Measurements from ENCODE around the gene YBX3. TPM values are rescaled to one million over a fixed set of nuclear protein-coding genes. Genes with fewer than 3 reads are reported as not detected.

YBX3 gene
- polyA plus RNA-seq, 2 of the 4 experiments (the other 2 are of a cell fraction), result 140 to 150 TPM

DNA sequence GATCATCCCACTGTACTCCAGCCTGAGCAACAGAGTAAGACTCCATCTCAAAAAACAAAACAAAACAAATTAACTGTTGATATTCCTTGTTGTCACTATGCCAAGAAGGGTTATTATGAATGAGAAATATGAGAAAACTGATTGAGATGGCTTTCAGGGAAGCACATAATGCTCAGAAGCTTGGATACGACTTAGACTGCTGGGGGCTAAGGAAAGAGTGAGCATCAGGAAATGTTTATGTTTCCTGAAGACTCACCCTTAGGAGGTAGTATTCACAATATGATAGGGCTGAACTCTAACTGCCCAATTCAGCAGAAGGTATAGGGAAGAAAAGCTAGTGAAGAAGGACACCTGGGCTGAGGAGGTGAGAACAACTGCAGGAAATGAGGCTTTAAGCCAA lies 55.5 kb downstream of the YBX3 start:
- WGBS (ENCODE audit: missing lambda C conversion rate), result 40% methylated on average over 1 of the region's 1 CpG
- Histone ChIP-seq H3K4me1 (no peaks in the 10 kb centered on the region), H3K4me3 (no peak overlapping the region), H3K4me2 (no peak overlapping the region), H3K27ac (no peak overlapping the region), H3K9me3 (no peaks in the 10 kb centered on the region)
- ChIA-PET CTCF (interaction anchor here (0.6 to 2.0 kb wide), 4 partner anchors 431 to 919 kb away, joined by 3 to 5 read pairs (median 4); no protein-coding TSS in a partner anchor), POLR2A (no interaction called here)
- FAIRE-seq (no peak), DNase-seq (ENCODE audit: low read depth in 1 of 2, low spot score in 1 of 2) (no peak), ATAC-seq (no peak)
- TF ChIP-seq, protein P1, sequence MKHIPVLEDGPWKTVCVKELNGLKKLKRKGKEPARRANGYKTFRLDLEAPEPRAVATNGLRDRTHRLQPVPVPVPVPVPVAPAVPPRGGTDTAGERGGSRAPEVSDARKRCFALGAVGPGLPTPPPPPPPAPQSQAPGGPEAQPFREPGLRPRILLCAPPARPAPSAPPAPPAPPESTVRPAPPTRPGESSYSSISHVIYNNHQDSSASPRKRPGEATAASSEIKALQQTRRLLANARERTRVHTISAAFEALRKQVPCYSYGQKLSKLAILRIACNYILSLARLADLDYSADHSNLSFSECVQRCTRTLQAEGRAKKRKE (CRISPR knock-in tag; IDR thresholded peaks at IDR 0.05; ENCODE audit: low read depth), result no peak
- TF ChIP-seq ZSCAN20 (CRISPR knock-in tag; IDR thresholded peaks at IDR 0.05), result no peak
- TF ChIP-seq, protein P2, sequence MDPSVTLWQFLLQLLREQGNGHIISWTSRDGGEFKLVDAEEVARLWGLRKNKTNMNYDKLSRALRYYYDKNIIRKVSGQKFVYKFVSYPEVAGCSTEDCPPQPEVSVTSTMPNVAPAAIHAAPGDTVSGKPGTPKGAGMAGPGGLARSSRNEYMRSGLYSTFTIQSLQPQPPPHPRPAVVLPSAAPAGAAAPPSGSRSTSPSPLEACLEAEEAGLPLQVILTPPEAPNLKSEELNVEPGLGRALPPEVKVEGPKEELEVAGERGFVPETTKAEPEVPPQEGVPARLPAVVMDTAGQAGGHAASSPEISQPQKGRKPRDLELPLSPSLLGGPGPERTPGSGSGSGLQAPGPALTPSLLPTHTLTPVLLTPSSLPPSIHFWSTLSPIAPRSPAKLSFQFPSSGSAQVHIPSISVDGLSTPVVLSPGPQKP (IDR thresholded peaks at IDR 0.05; ENCODE audit: low read depth, low read length), result no peak
- TF ChIP-seq MYC (IDR thresholded peaks at IDR 0.05; ENCODE audit: borderline replicate concordance, low read length), result no peak
- TF ChIP-seq RCOR1 (IDR thresholded peaks at IDR 0.05; ENCODE audit: low read depth, low read length), result no peak
- TF ChIP-seq BHLHE40 (IDR thresholded peaks at IDR 0.05; ENCODE audit: low read depth, low read length), result no peak
- no peak for TF ChIP-seq RNF2 (IDR thresholded peaks at IDR 0.05; ENCODE audit: borderline replicate concordance, low read depth)
- TF ChIP-seq CEBPB (IDR thresholded peaks at IDR 0.05), result no peak
- TF ChIP-seq, protein P3, sequence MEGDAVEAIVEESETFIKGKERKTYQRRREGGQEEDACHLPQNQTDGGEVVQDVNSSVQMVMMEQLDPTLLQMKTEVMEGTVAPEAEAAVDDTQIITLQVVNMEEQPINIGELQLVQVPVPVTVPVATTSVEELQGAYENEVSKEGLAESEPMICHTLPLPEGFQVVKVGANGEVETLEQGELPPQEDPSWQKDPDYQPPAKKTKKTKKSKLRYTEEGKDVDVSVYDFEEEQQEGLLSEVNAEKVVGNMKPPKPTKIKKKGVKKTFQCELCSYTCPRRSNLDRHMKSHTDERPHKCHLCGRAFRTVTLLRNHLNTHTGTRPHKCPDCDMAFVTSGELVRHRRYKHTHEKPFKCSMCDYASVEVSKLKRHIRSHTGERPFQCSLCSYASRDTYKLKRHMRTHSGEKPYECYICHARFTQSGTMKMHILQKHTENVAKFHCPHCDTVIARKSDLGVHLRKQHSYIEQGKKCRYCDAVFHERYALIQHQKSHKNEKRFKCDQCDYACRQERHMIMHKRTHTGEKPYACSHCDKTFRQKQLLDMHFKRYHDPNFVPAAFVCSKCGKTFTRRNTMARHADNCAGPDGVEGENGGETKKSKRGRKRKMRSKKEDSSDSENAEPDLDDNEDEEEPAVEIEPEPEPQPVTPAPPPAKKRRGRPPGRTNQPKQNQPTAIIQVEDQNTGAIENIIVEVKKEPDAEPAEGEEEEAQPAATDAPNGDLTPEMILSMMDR (IDR thresholded peaks at IDR 0.05), result no peak
- no peak for TF ChIP-seq EHMT2 (IDR thresholded peaks at IDR 0.05; ENCODE audit: low read depth)
- TF ChIP-seq KDM5A (IDR thresholded peaks at IDR 0.05), result no peak
- TF ChIP-seq EHF (CRISPR knock-in tag; IDR thresholded peaks at IDR 0.05), result no peak
- TF ChIP-seq, protein P4, sequence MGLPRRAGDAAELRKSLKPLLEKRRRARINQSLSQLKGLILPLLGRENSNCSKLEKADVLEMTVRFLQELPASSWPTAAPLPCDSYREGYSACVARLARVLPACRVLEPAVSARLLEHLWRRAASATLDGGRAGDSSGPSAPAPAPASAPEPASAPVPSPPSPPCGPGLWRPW (IDR thresholded peaks at IDR 0.05), result no peak
- no peak for TF ChIP-seq SMC3 (IDR thresholded peaks at IDR 0.05)
- no peak for TF ChIP-seq NR3C1 (IDR thresholded peaks at IDR 0.05)
- TF ChIP-seq, protein P5, sequence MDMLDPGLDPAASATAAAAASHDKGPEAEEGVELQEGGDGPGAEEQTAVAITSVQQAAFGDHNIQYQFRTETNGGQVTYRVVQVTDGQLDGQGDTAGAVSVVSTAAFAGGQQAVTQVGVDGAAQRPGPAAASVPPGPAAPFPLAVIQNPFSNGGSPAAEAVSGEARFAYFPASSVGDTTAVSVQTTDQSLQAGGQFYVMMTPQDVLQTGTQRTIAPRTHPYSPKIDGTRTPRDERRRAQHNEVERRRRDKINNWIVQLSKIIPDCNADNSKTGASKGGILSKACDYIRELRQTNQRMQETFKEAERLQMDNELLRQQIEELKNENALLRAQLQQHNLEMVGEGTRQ (IDR thresholded peaks at IDR 0.05), result no peak
- TF ChIP-seq FOSB (CRISPR knock-in tag; IDR thresholded peaks at IDR 0.05), result no peak
- TF ChIP-seq NPAS2 (CRISPR knock-in tag; IDR thresholded peaks at IDR 0.05; ENCODE audit: borderline replicate concordance), result no peak

DNA sequence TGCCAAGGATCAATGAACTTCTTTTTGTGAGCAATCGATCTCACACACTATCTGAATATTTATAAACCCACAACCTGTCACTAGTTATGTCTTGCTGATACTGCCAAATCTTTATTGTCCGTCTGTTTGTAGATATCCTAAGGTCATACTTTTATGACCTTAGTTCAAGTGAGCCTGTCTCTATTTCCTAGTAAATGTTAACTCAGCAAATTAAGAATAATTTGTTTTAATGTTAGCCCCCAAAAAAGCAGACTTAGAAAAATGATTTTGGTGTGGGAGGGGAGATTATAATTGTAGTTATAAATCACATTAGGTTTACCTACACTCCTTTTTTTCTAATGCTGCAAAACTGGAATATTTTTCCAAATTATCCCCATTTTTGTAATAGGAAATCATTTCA lies 58.6 kb downstream of the YBX3 start:
- Histone ChIP-seq H3K4me1 (peaks cover 9% of the 10 kb centered on the region; the same call in 1 of the 3 replicates), H3K27ac (no peak overlapping the region), H3K4me3 (no peak overlapping the region), H3K9me3 (no peaks in the 10 kb centered on the region), H3K4me2 (no peak overlapping the region)
- ChIA-PET CTCF (no interaction called here), POLR2A (no interaction called here)
- no peak for ATAC-seq
- no peak for FAIRE-seq
- TF ChIP-seq POLR2A (IDR thresholded peaks at IDR 0.05; ENCODE audit: low read length), result no peak
- TF ChIP-seq MAFK (IDR thresholded peaks at IDR 0.05; ENCODE audit: partially characterized antibody), result peak; percentile 81
- 41% methylated on average over 2 of the region's 2 CpGs for WGBS (ENCODE audit: missing lambda C conversion rate)
- no peak for DNase-seq (ENCODE audit: low read depth in 1 of 2, low spot score in 1 of 2)

DNA sequence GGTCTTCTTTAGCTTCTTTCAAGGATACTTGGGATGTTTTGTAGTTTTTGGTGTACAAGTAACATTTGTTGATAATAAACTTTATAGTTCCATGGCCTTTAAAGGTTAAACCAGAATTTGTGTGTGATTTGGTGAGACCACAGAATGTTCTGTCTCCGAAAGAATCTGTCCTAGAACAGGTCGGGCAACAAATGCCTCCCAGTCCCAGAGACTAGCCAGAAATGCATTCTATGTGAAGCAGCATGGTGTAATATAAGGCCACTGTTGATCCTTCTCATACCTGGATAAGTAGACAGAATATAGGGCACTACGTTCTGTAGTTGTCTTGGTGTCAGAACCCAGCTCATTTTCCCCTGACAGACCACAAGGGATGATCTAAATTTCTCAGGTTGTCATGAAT lies 59.3 kb downstream of the YBX3 start:
- Histone ChIP-seq H3K27ac (no peak overlapping the region), H3K4me3 (no peak overlapping the region), H3K4me1 (peaks cover 9% of the 10 kb centered on the region; the same call in 1 of the 3 replicates), H3K9me3 (no peaks in the 10 kb centered on the region), H3K4me2 (no peak overlapping the region)
- WGBS (ENCODE audit: missing lambda C conversion rate), result 49% methylated on average over 3 of the region's 3 CpGs
- DNase-seq (ENCODE audit: low read depth in 1 of 2, low spot score in 1 of 2) (no peak), FAIRE-seq (no peak), ATAC-seq (no peak)
- TF ChIP-seq ZC3H11A (IDR thresholded peaks at IDR 0.05) (no peak), TP53 (CRISPR knock-in tag; IDR thresholded peaks at IDR 0.05) (no peak), FOSB (CRISPR knock-in tag; IDR thresholded peaks at IDR 0.05) (no peak), TFCP2L1 (CRISPR knock-in tag; IDR thresholded peaks at IDR 0.05) (no peak), EHMT2 (IDR thresholded peaks at IDR 0.05; ENCODE audit: low read depth) (no peak), POLR2A (IDR thresholded peaks at IDR 0.05; ENCODE audit: low read length) (no peak), MYC (IDR thresholded peaks at IDR 0.05; ENCODE audit: borderline replicate concordance, low read length) (no peak), ESRRA (IDR thresholded peaks at IDR 0.05; ENCODE audit: borderline replicate concordance, low read length) (no peak), KDM1A (IDR thresholded peaks at IDR 0.05; ENCODE audit: low read depth) (no peak), JUN (IDR thresholded peaks at IDR 0.05) (no peak), KDM5A (IDR thresholded peaks at IDR 0.05) (no peak), RARB (CRISPR knock-in tag; IDR thresholded peaks at IDR 0.05) (no peak), SMC3 (IDR thresholded peaks at IDR 0.05) (no peak), GATA3 (IDR thresholded peaks at IDR 0.05; ENCODE audit: borderline replicate concordance) (no peak), MAZ (IDR thresholded peaks at IDR 0.05; ENCODE audit: borderline replicate concordance, low read depth, low read length) (no peak), RNF2 (IDR thresholded peaks at IDR 0.05; ENCODE audit: borderline replicate concordance, low read depth) (no peak)
- TF ChIP-seq, protein P1 (CRISPR knock-in tag; IDR thresholded peaks at IDR 0.05; ENCODE audit: low read depth), result no peak
- POLR2A ChIA-PET, result no interaction called here
- CTCF ChIA-PET, result interaction anchor here (1.1 kb wide), 1 partner anchor 11 kb away, joined by 3 read pairs; no protein-coding TSS in a partner anchor

Data from A549 (cell line).